ENCODE results near the gene CCHCR1. TPM values are rescaled to one million over a fixed set of nuclear protein-coding genes. Genes with fewer than 3 reads are reported as not detected.

Gene CCHCR1
- total RNA-seq, 1 donor from 2014 or later = 21.7 TPM

DNA sequence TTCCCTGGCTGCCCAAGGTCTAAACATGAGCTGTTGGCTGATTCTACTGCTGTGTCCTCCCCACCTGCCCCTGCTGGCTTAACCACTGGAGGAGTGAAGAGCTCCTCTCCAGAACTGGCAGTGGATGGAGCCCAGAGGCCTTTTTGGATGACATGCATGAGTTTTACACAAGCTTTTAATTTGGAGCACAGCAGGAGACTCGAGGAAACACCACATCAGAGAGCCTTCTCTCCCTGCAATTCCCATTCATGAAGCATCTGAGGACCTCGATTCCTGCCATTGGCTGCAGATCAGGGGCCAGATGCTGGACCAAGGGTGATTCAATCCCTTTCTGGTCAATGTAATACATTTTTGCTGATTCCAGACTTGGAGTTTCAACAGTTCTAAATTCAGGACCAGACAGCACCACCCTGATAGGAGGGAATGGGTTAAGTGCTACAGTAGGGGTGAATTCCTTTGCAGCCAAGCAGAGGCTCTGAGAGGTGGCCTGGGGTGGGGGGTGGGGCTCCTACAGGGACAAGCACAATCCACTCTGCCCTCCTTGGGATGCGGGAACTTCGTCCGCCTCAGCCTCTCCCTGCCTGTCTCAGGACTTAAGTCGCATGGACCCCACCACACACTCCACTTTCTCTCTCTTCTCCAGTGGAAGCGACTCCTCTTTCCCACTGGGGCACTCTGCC lies 43.6 kb downstream of the CCHCR1 start:
- H3K27ac Mint-ChIP-seq (ENCODE audit: unreplicated experiment) = no peak overlapping the region
- no peaks in the 10 kb centered on the region for H3K9me3 Mint-ChIP-seq (ENCODE audit: unreplicated experiment)
- H3K4me1 Mint-ChIP-seq (ENCODE audit: unreplicated experiment) = peaks cover 12% of the 10 kb centered on the region
- no peak for DNase-seq (ENCODE audit: low spot score)
- H3K36me3 Mint-ChIP-seq (ENCODE audit: low read depth, unreplicated experiment) = no peaks in the 10 kb centered on the region
- no peak overlapping the region for H3K4me3 Mint-ChIP-seq (ENCODE audit: unreplicated experiment)
- TF ChIP-seq, protein P1, sequence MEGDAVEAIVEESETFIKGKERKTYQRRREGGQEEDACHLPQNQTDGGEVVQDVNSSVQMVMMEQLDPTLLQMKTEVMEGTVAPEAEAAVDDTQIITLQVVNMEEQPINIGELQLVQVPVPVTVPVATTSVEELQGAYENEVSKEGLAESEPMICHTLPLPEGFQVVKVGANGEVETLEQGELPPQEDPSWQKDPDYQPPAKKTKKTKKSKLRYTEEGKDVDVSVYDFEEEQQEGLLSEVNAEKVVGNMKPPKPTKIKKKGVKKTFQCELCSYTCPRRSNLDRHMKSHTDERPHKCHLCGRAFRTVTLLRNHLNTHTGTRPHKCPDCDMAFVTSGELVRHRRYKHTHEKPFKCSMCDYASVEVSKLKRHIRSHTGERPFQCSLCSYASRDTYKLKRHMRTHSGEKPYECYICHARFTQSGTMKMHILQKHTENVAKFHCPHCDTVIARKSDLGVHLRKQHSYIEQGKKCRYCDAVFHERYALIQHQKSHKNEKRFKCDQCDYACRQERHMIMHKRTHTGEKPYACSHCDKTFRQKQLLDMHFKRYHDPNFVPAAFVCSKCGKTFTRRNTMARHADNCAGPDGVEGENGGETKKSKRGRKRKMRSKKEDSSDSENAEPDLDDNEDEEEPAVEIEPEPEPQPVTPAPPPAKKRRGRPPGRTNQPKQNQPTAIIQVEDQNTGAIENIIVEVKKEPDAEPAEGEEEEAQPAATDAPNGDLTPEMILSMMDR (IDR thresholded peaks at IDR 0.05; ENCODE audit: unreplicated experiment) = no peak
- H3K27me3 Mint-ChIP-seq (ENCODE audit: unreplicated experiment) = peaks cover 21% of the 10 kb centered on the region

DNA sequence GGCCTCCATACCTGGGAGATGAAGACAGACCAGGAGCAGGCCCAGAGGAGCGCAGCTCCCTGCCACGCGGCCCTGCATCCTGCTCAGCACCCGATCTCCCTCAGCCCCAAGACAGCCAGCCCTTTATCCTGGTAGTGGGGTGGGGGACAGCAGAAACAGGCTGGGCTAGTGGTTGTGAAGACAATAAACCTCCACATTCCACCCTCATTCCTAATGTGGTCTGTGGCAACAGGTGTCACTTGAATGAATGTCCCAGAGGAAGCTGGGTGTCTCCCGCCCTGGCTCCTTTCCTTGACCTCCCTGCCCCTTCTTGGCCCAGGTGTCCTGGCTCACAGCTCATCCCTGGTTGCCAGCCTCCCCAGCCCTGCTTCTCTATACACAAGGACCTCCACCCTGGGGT lies 45.1 kb downstream of the CCHCR1 start, which contains the start of gene C6orf15:
C6orf15 (minus strand) TSS at position 98 of the 400 bp plus-strand sequence; CDS start at position 78, 20 bp downstream.
- no peaks in the 10 kb centered on the region for H3K9me3 Mint-ChIP-seq (ENCODE audit: unreplicated experiment)
- no peak for DNase-seq (ENCODE audit: low spot score)
- H3K36me3 Mint-ChIP-seq (ENCODE audit: low read depth, unreplicated experiment) = no peaks in the 10 kb centered on the region
- H3K4me3 Mint-ChIP-seq (ENCODE audit: unreplicated experiment) = no peak within 1 kb of the TSS
- H3K4me1 Mint-ChIP-seq (ENCODE audit: unreplicated experiment) = peaks cover 12% of the 10 kb centered on the region
- TF ChIP-seq, protein P1 (IDR thresholded peaks at IDR 0.05; ENCODE audit: unreplicated experiment) = no peak
- no peak within 1 kb of the TSS for H3K27ac Mint-ChIP-seq (ENCODE audit: unreplicated experiment)
- peaks cover 18% of the 10 kb centered on the region for H3K27me3 Mint-ChIP-seq (ENCODE audit: unreplicated experiment)

DNA sequence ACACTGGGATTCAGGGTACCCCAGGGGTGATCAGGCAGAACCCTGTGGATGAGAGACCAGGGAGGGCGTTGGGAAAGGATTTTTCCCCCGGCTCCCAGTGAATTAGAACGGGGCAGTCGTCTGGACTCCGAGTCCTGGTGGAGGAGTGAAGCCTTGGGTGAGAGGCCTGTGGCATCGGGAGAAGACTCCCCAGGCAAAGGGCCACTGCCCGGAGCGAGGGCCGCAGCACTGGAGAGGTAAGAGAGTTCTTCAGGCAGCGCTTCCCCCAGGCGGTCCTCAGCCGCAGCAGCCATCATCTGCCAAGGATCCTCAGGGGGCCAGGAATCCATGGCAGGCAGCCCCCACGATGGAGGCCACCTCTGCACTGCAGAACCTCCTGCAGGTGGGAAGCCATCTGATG lies 45.9 kb downstream of the CCHCR1 start:
- TF ChIP-seq, protein P1 (IDR thresholded peaks at IDR 0.05; ENCODE audit: unreplicated experiment) = no peak
- peaks cover 18% of the 10 kb centered on the region for H3K27me3 Mint-ChIP-seq (ENCODE audit: unreplicated experiment)
- H3K4me3 Mint-ChIP-seq (ENCODE audit: unreplicated experiment) = no peak overlapping the region
- DNase-seq (ENCODE audit: low spot score) = no peak
- H3K4me1 Mint-ChIP-seq (ENCODE audit: unreplicated experiment) = peaks cover 12% of the 10 kb centered on the region
- no peaks in the 10 kb centered on the region for H3K9me3 Mint-ChIP-seq (ENCODE audit: unreplicated experiment)
- H3K27ac Mint-ChIP-seq (ENCODE audit: unreplicated experiment) = no peak overlapping the region
- no peaks in the 10 kb centered on the region for H3K36me3 Mint-ChIP-seq (ENCODE audit: low read depth, unreplicated experiment)

DNA sequence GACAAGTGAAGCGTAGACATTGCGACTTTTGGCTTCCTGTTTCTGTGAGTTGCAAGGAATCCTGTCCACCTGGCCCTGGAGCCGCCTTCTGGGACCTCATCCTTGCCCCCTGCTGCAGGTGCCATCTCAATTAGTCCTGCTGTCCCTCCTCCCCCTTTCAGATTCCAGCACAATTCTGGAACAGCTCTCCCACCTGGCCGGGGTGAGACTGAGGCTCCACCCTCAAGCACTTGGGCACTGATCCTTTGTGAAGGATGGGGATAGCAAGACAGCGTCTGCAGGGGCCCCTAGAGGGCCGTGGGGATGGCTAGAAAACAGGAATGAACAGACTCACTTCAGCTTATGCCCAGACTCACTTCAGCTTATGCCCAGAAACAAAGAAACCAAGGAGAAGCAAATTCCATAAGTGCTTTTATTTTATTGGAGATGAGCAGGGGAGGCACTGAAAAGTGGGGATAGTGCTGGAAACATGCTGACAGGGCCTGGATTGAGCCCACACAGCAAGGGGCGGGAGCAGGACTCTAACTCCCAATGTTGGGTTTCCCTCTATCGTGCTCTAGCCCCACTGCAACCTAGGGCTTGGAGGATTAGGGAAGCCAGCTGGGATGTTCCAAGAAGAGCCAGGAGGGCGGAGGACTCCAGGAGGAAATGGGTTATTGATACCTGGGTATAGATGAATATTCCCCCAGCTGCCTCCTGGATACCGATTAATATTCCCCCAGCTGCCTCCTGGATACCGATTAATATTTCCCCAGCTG lies 46.6 kb downstream of the CCHCR1 start:
- Mint-ChIP-seq H3K4me1 (ENCODE audit: unreplicated experiment) (peaks cover 12% of the 10 kb centered on the region), H3K27ac (ENCODE audit: unreplicated experiment) (no peak overlapping the region), H3K9me3 (ENCODE audit: unreplicated experiment) (no peaks in the 10 kb centered on the region), H3K4me3 (ENCODE audit: unreplicated experiment) (no peak overlapping the region), H3K36me3 (ENCODE audit: low read depth, unreplicated experiment) (no peaks in the 10 kb centered on the region), H3K27me3 (ENCODE audit: unreplicated experiment) (peaks cover 17% of the 10 kb centered on the region)
- TF ChIP-seq, protein P1 (IDR thresholded peaks at IDR 0.05; ENCODE audit: unreplicated experiment) = no peak
- DNase-seq (ENCODE audit: low spot score) = no peak

DNA sequence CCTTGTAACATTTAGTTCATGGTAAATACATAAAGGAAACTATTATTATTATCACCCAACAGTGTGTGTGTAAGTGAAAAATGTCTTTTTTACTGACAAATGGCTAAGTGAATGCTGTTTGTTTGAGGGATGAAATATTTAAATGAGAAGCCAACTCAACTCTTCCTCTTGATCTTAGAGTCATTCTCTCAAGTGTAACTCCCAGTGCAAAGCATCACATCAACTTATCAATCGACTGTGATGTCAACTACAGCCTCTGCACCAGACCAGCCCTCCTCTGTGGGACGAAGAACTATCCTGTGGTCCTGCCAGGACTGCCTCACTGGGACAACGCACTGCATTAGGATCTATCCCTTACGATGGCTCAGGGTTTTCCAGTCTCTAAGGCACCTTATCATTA lies 50.5 kb downstream of the CCHCR1 start:
- no peak for DNase-seq (ENCODE audit: low spot score)
- TF ChIP-seq, protein P1 (IDR thresholded peaks at IDR 0.05; ENCODE audit: unreplicated experiment) = no peak
- Mint-ChIP-seq H3K27me3 (ENCODE audit: unreplicated experiment) (peaks cover 8% of the 10 kb centered on the region), H3K27ac (ENCODE audit: unreplicated experiment) (no peak overlapping the region), H3K4me1 (ENCODE audit: unreplicated experiment) (no peaks in the 10 kb centered on the region), H3K4me3 (ENCODE audit: unreplicated experiment) (no peak overlapping the region), H3K9me3 (ENCODE audit: unreplicated experiment) (no peaks in the 10 kb centered on the region), H3K36me3 (ENCODE audit: low read depth, unreplicated experiment) (no peaks in the 10 kb centered on the region)
